Stimulated activated CD8-positive, alpha-beta memory T cell treated with anti-CD3 and anti-CD28 coated beads, Interleukin-12 subunit alpha, Interleukin-12 subunit beta, amount 100 ng/mL, for 24 hours (primary cell): ENCODE results near the gene BCL3.
A peak's percentile ranks its signal among the peaks of the same experiment; 100 is the strongest.

Source experiments
- DNase-seq: peaks from one replicate; pipeline ENCODE4 v3.0.0-alpha.2; 2020; ENCODE audit errors: extremely low read depth

Gene BCL3

GRCh38 chr19:44742330-44743061 lies 6.0 kb upstream of the BCL3 start:
- no peak for DNase-seq

DNA sequence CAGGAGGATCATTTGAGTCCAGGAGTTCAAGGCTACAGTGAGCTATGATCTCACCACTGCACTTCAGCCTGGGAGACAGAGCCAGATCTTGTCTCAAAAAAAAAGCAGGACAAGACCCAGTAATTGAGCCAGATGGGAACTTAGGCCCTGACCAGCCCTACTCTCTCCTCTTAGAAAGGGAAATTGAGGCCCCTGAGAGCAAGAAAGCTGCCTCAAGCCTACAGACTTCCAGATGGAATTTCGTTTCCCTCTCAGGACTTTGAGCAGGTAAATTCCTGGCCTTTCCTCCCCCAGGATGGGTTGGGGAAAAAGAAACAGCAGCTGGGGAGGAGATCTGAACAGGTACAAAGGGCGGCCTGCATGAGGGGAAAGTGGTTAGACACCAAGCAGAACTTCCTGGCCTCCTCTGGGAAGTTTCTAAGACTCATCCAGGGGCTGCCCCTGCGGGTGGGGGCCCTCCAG lies 3.6 kb upstream of the BCL3 start:
- DNase-seq = no peak

- DNase-seq = no peak
Observed at GRCh38 chr19:44745341-44745831, 3.1 kb upstream of the BCL3 start.

- DNase-seq = no peak
Observed at GRCh38 chr19:44745887-44746600, 2.5 kb upstream of the BCL3 start.

- no peak for DNase-seq
Observed at GRCh38 chr19:44746616-44746945, 1.9 kb upstream of the BCL3 start.

- DNase-seq = peak; percentile 85
Observed at GRCh38 chr19:44746946-44747738, 1.4 kb upstream of the BCL3 start.

DNA sequence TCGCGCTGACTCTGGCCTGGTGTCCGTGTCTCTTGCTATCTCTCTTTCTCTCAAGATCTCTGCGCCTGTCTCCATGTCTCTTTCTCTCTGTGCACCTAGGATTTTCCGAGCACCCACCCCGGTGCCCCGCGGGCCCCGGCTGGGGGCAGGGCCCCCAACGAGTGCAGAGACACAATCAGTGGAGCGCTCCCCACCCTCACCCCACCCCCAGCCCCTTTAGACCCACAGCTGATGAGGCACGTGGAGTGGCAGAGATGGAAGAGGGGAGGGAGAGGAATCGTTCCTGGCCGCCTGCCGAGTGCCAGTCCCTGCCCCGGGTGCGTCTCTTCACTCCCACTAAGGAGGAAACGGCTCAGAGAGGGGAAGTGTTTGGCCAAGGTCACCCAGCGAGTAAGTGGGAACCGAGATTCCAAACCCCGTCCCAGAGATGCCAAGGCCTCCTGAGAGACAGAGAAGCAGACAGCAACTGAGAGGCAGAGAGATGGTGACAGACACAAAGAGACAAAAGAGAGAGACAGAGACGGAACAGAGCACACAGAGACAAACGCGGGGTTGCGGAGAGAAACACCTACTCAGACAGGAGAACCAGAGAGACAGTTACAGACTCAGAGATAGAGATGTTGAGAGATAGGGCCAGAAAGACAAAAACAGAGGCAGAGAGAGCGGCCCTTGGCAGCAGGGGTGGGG lies 626 bp upstream of the BCL3 start:
- no peak for DNase-seq

DNA sequence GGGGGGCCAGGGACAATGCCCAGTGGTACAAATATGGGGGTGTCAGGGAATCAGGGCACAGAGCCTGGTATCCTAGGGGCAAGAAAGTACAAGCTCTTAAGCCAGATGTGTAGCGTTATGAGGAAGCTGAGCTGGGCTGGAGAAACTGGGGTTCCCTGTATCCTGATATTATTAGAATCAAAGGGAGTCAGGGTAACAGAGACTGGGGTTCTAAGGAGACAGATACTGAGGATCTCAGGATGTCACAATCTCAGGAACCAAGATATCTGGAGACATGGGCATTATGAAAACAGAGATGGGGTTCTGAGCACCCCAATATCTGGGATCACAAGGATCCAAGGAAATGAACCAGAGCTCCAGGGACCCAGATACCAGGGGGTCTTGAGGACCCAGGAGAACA lies 784 bp downstream of the BCL3 start:
- DNase-seq = no peak

- no peak for DNase-seq
Observed at GRCh38 chr19:44749994-44750393, 1.5 kb downstream of the BCL3 start.

DNA sequence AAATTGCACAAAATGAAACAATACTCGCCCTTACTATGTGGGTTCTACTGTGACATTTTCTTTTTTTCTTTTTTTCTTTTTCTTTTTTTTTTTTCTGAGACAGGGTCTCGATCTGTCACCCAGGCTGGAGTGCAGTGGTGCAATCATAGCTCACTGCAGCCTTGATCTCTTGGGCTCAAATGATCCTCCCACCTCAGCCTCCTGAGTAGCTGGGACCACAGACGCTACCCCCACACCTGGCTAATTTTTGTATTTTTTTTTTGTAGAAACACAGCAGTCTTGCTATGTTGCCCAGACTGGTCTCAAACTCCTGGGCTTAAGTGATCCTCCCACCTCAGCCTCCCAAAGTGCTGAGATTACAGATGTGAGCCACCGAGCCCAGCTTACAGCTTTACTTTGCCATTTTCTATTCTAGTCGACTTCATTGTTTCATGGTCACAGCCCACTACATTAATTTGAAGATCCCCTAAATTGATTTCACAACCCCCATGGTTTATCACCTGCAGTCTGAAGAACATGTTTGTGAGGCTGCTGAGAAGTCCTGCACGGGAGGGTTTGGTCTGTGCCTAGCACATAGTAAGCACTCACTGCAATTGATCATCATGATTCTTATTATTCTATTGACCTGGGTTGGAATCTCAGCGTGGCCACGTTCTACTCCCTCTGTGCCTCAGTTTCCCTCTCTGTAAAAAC lies 3.8 kb downstream of the BCL3 start:
- DNase-seq = no peak

DNA sequence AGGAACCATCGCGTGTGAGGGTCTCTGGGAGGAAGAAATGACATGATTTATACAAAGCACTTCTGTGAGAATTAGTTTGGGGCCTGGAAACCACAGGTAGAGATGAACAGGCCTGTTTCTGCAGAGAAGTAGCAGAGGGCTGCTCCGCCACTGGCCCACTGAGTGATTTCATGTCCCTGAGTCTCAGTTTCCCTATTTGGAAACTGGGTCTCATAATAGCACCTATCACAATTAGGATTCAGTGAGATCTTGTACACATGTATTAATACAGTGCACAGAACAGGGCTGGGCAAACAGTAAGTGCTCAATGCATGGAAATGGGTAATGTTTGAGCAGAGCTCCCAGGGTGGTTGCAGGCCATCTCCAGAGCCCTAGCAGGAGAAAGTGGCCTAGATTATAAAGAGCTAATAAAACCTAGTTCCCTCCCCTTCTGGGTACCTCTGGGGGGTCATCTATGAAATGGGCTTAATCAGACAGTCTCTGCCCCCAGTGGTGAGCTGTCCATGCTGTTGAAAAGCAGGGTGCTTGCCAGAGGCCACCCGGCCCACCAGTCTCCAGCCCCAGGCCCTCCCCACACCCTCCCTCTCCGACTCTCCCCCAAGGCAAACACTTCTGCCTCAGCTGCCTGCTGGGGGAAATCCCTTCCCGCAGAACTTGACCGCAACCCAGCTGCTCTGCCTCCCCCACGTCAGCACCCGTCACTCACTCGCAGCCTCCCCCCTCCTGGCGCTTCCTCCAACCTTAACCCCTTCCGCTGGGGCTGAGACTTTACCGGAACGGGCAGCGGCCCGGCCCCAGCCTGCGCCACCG lies 4.5 kb downstream of the BCL3 start:
- DNase-seq = peak; percentile 83

DNA sequence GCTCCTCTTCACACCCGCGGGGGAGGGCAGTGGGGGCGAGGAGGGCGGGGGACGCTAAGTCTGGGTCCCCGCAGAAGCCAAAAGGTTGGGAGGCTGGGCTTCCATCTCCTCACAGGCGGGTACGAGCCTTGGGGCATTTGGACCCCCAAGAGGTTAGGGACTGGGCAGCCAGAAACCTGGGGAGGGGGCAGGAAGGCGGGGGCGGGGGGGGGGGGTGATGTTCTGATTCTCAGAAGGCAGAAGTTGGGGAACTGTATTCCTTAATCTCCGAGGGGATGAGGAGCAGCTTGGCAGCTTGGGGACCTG lies 5.1 kb downstream of the BCL3 start:
- no peak for DNase-seq

DNA sequence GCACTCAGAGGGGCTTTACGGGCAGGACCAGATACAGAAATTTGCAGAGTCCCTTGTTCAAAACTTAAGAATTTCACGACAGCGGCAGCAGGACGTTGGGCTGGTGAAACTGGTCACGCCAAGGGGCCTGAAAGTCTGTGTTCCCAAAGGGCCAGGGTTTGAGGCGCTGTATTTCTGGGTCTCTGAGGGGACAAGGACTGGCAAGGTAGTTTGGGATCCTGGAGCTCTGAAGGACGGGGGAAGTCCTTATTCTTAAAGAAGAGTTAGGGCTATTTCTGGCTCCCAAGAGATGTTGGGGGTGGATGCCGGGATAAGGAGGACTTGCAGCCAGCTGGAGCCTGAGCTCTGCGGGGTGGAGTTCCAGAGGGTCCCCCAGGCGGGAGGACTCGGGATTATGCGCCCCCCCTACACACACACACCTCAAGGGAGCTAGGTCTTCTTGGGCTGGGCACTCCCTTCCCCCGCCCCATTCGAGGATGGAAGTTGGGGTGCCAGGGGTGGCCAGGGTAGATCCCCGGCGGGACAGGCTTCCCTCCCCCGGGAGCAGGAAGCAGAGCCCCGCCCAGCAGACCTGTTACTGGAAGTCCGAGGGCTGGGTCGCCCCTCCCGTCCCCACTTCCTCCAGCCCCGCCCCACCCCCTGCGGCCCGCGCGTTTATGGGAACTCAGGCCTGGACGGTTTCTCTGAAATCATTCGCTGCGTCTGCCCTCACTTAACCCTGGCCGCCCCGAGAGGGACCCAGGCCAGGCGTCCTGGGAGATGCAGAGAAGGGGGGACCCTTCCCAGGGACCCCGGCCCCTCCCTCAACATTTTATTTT lies 5.6 kb downstream of the BCL3 start:
- peak; percentile 52 for DNase-seq

- no peak for DNase-seq
Observed at GRCh38 chr19:44754750-44755080, 6.2 kb downstream of the BCL3 start.

- DNase-seq = no peak
Observed at GRCh38 chr19:44755219-44755618, 6.7 kb downstream of the BCL3 start.

DNA sequence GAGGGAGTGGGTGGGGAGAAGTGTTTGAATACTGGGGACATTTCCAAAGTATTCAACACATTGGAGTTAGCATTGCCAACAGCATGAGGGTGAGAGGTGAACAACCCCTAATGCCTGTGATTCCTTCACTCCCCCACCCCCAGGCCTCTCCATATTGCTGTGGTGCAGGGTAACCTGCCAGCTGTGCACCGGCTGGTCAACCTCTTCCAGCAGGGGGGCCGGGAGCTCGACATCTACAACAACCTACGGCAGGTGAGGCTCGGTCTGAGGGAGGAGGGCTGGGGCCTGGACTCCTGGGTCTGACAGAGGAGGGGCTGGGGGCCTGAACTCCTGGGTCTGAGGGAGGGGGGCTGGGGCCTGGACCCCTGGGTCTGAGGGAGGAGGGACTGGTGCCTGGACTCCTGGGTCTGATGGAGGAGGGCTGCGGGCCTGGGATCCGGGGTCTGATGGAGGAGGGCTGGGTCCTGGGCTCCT lies 7.6 kb downstream of the BCL3 start:
- DNase-seq = no peak

DNA sequence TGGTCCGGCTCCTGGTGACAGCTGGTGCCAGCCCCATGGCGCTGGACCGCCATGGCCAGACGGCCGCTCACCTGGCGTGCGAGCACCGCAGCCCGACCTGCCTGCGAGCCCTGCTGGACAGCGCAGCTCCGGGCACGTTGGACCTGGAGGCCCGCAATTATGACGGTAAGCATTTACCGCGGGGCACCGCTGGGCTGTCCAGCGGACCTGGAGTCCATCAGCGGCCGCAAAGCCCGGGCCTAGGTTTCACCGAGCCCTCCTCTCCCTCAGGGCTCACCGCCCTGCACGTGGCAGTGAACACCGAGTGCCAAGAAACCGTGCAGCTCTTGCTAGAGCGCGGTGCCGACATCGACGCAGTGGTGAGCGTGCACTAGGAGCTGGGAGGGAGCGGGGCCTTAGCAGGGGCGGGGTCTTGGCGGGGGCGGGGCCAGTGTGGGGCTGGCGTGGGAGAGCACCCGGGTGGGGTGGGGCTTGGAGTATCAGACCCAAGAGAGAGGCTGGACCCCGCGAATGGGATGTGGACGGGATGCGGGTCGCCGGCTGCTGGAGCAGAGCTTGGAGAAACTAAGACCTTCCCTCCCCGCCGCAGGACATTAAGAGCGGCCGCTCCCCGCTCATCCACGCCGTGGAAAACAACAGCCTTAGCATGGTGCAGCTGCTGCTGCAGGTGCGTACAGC lies 8.7 kb downstream of the BCL3 start:
- DNase-seq = no peak

- no peak for DNase-seq
Observed at GRCh38 chr19:44757735-44758505, 9.4 kb downstream of the BCL3 start.
